Astrocyte of the cerebellum (primary cell): Measurements from ENCODE around the gene SIK3.

Source experiments
- DNase-seq: peaks from one replicate; pipeline ENCODE4 v3.0.0-alpha.2; 2011; ENCODE audit warnings: low read depth
- H3K4me3 ChIP-seq: 2 replicates; pipeline ENCODE4 v1.5.1; 2011; ENCODE audit warnings: mild to moderate bottlenecking, low read depth, low read length, moderate library complexity
- in situ Hi-C: cut with HindIII; loops from 2 replicates; pipeline ENCODE4 v1.10.0; 2017; ENCODE audit warnings: low sequenced_read_pairs
- TF ChIP-seq, protein P1 (sequence below): IDR thresholded peaks from 2 replicates; pipeline ENCODE4 v1.5.1; 2012; ENCODE audit warnings: low read length, low read depth, moderate library complexity, mild to moderate bottlenecking; ENCODE audit errors: missing control alignments

Gene SIK3

DNA sequence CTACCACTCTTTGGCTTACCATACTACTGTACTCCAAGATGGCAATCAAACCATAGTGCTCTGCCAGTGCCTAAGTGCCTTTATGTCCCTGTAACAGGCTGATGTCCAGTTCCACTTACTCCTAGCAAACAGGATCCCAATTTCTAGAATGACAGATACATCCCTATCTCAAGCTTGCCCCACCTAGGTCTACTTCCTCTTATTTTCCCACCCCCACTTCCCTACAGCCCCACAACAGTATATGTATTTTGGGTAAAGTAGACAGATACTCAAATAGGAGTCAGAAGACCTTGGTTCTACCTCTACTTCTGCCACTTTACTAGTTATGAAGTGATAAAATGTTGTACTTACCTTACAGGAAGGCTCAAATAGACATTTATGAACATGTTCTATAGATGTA lies 24.1 kb downstream of the SIK3 start:
- in situ Hi-C loops = no loop called here
- TF ChIP-seq, protein P1, sequence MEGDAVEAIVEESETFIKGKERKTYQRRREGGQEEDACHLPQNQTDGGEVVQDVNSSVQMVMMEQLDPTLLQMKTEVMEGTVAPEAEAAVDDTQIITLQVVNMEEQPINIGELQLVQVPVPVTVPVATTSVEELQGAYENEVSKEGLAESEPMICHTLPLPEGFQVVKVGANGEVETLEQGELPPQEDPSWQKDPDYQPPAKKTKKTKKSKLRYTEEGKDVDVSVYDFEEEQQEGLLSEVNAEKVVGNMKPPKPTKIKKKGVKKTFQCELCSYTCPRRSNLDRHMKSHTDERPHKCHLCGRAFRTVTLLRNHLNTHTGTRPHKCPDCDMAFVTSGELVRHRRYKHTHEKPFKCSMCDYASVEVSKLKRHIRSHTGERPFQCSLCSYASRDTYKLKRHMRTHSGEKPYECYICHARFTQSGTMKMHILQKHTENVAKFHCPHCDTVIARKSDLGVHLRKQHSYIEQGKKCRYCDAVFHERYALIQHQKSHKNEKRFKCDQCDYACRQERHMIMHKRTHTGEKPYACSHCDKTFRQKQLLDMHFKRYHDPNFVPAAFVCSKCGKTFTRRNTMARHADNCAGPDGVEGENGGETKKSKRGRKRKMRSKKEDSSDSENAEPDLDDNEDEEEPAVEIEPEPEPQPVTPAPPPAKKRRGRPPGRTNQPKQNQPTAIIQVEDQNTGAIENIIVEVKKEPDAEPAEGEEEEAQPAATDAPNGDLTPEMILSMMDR = no peak
- DNase-seq = no peak
- H3K4me3 ChIP-seq = no peak overlapping the region

- no peak for DNase-seq
- no peak overlapping the region for H3K4me3 ChIP-seq
- TF ChIP-seq, protein P1 = no peak
- in situ Hi-C loops = no loop called here
Measured at GRCh38 chr11:117073539-117073938, 24.7 kb downstream of the SIK3 start.

DNA sequence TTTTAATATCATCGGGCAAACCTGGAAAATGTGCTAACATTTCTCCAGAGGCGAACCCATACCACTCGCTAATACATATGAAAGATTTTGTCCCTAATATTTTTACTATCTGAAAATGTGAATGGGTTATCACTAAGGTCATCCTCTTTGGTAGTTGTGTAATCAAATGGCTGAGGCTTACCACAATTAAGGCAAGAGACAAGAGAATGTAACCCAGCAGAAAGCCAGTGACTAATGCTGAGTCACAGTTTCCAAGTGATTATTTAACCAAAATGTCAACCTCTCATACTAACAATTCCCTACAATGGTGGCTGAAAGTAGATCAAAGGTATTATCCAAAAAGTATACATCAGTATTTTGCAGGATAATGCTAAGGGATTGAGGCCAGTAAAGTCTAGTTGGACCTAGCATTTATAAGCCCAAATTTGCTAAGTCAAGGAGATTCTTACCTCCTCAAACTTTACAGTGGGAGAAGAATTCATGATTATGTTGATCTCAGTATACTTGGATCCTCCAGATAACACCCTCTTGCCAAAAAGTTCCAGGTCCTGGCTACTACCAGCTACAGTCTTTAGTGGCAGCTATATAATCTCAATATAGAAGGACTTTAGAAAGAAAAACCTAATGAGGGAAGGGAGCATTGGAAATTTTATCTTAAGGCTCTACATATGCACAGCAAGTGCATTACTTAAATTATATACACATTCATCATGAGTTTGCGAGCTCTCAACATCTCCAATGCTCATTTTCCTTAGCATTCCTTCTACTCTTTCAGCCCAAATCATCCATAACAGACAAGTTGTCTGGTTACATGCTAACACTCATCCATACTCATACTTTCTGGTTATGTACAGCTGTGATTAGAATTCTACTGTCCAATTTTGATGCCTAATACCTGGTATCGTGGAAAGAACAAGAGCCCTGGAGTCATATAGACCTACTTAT lies 25.4 kb downstream of the SIK3 start:
- peak; percentile 87 for DNase-seq
- H3K4me3 ChIP-seq = no peak overlapping the region
- in situ Hi-C loops = no loop called here
- TF ChIP-seq, protein P1 = no peak

- in situ Hi-C loops = no loop called here
- TF ChIP-seq, protein P1 = no peak
- DNase-seq = no peak
- no peak overlapping the region for H3K4me3 ChIP-seq
Measured at GRCh38 chr11:117071344-117071787, 26.9 kb downstream of the SIK3 start.

DNA sequence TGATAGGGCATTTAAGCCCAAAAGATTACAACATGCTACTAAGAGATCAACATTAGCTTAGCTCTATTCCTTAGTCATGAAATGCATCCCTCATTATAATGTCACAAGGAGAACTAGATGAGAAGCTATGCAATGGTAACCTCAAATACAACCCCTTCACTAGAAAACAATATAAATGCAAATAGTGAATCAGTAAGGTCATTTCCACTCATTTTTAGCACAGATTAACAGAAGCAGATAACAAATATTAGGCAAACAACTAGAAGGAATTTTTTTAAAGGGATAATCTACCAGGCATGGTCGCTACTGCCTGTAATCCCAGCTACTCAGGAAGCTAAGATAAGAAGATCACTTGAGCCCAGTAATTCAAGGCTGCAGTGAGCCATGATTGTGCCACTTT lies 28.2 kb downstream of the SIK3 start:
- TF ChIP-seq, protein P1 = no peak
- DNase-seq = no peak
- no peak overlapping the region for H3K4me3 ChIP-seq
- in situ Hi-C loops = no loop called here

- in situ Hi-C loops = no loop called here
- H3K4me3 ChIP-seq = no peak overlapping the region
- DNase-seq = no peak
- TF ChIP-seq, protein P1 = no peak
Measured at GRCh38 chr11:117068303-117068860, 29.8 kb downstream of the SIK3 start.
